Endometrial microvascular endothelial cells (primary cell): ENCODE data around the gene SIN3A. TPM values are rescaled to one million over a fixed set of nuclear protein-coding genes. Genes with fewer than 3 reads are reported as not detected.
"Not testable (repeated sequence)": the region's sequence is repeated elsewhere in the genome, so short reads cannot be mapped to it uniquely, and the experiment has no call there.

Experiments used
- in situ Hi-C: cut with HindIII; loops from 2 replicates; pipeline ENCODE4 v1.10.0; 2017; ENCODE audit warnings: low sequenced_read_pairs, low pct_unique_long_range_greater_than_20kb; ENCODE audit errors: inconsistent ontology term
- total RNA-seq: library from RNA; depleted of rRNA; stranded (reverse); fragments of >200 nt; gene quantifications from one replicate; pipeline ENCODE4 v1.2.3, GENCODE V29; 2015; ENCODE audit errors: inconsistent ontology term

SIN3A gene
- total RNA-seq, 1 donor from 2014 or later, result 21.0 TPM

DNA sequence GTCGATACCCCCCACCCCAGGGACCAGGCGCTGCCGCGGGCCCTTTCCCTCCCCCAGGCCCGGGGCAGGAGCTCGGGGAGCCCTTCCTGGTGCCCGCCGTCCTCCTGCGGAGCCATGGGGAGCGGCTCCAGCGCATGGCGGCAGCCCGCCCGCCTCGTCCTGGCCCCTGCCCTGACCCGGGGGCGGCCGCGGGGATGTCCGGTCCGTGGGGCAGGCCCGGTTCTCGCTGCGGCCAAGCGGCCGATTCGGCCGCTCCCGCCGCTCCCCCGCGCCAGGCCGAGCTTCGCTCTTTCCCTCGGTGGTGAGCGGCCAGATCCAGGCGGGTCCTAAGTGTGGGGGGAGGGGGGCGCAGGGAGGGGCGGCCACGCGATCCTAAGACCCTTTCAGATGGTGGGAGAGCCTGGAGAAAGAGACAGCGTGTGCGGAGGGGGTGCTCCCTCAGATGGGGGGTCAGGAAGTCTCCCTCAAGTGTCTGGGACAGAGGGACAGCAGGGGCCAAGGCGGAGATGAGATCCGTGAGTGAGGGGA, 103.4 kb downstream of the SIN3A start:
- in situ Hi-C loops, result no loop called here

DNA sequence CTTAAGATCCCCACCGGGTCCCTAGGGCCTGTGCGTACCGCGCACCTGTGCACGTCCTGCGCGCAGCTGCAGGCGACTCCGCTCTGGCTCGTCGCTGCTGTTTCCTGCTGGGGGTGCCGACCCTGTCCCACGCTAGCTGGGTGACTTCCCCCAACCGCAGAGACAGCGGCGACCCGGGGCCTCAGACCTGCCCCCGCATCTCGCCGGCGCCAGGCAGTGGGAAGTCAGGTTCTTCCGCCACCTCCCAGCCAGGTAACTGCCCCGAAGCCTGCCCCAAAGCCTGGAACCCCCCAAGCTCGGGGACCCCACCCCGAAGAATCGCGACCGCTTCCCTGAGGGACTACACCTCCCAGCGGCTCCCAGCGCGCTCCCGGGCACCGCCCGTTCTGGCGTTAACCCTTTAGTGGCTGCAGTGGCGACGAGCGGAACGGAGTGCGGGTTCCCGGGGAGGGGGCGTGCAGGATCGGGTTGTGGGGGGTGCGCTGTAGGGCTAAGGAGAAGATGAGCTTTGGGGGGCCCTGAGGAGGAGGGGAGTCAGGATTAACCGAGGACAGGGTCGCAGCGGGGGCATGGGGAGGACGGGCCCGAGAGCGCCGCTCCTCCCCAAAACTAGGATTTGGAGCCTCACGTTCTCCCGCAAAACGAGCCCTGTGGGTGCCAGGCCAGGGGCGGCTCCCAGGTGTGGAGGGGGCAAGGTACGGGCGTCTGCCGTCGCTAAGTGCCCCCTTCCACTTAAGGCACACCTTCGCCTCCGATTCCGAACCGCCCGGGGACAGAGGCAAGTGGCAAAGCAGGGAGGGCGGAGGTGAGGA, 104.1 kb downstream of the SIN3A start:
- in situ Hi-C loops, result no loop called here

DNA sequence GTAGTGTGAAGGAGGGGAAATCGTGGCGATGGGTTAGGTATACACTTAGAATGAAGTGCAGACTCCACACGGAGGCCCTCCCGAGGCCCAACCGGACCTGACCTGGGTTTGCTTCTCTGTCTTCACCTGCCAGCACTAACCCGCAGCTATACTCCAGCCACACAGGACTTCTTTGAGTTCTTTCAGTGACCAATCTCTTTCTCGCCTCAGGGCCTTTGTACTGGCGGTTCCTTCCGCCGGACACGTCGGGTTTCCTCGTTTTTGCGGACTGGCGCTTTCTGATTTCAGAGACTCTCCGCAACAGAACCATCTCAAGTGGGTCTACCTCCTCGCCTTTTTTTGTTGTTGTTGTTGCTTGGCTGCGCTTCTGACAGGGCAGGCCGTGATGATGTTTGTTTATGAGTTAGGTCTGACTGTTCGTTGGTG, 104.7 kb downstream of the SIN3A start, which contains the start of gene NEIL1:
Gene NEIL1 (plus strand): TSS at position 244 of the 426 bp plus-strand sequence. CDS start 1,867 bp downstream, outside the sequence.
- in situ Hi-C loops, result no loop called here

DNA sequence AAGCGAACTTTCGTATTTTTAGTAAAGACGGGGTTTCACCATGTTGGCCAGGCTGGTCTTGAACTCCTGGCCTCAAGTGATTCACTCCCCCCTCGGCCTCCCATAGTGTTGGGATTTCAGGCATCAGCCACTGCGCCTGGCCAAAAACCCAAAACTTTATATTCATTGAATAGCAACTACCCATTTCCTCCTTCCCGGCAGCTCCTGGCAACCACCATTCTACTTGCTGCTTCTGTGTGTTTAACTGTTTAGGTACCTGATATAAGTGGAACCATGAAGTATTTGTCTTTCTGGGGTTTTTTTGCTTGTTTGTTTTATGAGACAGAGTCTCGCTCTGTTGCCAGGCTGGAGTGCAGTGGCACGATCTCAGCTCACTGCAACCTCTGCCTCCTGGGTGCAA, 107.5 kb downstream of the SIN3A start:
- in situ Hi-C loops, result not testable (repeated sequence)

DNA sequence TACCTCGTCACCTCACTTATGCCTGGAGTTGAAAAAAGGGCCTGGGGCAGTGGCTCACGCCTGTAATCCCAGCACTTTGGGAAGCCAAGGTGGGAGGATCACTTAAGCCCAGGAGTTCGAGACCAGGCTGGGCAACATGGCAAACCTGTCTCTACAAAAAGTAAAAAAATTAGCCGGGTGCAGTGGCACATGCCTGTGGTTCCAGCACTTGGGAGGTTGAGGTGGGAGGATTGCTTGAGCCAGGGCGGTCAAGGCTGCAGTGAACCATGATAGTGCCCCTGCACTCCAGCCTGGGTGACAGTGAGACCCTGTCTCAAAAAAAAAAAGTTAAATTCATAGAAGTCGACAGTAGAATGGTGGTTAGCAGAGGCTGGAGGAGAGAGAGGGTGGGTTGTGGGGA, 109.3 kb downstream of the SIN3A start:
- in situ Hi-C loops, result no loop called here

DNA sequence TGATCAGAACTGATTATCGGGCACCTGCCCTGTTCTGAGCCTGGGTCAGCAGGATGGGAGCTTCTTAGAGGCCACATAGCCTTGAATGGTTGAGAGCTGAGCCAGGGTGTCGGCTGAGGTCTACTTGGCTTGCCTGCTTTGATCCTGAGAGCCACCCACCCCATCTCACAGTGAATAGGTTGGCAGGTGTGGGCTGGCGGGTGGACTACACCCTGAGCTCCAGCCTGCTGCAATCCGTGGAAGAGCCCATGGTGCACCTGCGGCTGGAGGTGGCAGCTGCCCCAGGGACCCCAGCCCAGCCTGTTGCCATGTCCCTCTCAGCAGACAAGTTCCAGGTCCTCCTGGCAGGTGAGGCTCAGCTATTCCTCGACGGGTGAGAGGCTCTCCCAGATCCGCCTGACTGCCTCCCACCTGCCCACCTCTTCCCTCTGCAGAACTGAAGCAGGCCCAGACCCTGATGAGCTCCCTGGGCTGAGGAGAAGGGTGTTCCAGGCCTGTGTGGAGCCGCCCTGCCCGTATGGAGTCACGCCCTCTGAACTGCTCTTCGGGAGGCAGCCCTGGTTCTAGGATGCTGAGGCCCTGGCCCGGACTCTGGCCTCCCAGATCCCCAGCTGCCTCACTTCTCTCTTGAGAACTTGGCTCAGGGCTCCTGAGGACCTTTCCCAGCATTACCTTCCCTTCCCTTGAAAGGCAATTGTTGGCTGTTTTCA, 111.8 kb downstream of the SIN3A start:
- in situ Hi-C loops, result no loop called here

DNA sequence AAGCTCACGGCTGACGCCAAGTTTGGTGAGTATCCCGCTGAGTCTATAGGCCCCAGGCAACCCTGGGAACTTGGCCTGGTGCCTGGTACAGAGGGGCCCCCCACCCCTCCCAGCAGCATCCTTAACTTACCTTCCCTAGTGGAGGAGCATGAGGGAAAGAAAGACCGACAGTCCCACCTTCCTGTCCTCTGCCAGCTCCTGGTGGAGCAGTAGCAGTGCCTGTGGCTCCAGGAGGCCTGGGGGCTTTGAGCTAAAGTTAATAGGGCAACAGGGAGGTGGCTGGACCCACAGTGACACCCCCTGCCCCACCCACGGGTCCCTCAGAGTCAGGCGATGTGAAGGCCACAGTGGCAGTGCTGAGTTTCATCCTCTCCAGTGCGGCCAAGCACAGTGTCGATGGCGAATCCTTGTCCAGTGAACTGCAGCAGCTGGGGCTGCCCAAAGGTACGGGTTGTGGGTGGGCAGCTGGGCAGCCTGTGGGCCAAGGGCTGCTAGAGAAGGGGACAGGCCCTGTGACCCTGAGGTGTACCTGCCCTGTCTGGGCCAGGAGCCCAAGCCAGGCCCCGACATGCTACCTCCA, 112.7 kb downstream of the SIN3A start:
- in situ Hi-C loops, result no loop called here

DNA sequence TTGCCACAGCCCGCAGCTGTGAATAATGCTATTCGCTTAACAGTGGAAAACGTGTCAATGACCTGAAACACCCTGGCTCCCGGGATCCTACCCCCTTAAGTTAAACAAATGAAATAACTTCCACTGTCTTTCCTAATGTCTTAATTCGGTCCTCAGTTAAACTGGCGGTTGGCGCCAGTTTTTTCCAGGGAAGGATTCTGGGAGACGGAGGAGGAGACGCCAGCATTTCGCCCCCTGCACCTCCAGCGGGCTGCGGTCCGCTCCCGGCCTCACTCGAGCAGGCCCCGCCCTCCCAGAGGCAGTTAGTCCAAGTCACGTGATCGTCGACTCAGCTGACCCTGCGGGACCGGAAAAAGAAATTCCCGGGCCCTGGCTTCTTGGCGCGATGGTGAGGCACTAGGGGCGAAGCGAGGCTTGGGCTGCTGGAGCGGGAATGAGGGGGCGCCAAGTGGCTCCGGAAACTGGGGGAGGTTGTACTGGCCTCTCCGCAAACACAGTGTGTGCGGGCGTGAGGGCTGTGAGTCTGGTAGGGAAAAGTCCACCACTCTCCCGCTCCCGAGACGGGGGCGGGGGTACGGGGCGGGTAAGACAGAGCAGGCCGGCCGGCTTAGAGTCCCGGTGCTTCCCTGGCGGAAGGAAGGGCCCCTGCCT, 115.7 kb downstream of the SIN3A start, which contains the start of gene COMMD4:
Gene COMMD4 (plus strand): TSS at position 359 of the 651 bp plus-strand sequence. CDS start 27 bp downstream, at position 386.
- in situ Hi-C loops, result no loop called here

DNA sequence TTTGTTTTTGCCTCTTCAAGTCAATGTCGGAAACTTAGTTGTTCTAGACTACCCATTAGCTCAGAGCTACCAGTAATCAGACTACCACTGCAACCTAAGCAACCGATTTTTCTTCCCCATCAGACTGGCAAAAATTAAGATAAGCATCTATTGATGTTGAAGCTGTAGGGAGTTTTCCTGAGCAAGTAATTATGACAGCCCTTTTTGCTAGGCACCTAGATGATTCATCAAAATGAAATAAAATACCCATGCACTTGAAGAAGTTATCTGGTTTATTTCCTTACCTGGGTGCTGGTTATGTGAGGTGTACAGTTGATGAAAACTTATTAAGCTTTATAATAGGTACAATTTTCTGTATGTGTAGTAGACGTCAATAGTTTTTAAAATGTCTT, 116.2 kb downstream of the SIN3A start:
- in situ Hi-C loops, result no loop called here

DNA sequence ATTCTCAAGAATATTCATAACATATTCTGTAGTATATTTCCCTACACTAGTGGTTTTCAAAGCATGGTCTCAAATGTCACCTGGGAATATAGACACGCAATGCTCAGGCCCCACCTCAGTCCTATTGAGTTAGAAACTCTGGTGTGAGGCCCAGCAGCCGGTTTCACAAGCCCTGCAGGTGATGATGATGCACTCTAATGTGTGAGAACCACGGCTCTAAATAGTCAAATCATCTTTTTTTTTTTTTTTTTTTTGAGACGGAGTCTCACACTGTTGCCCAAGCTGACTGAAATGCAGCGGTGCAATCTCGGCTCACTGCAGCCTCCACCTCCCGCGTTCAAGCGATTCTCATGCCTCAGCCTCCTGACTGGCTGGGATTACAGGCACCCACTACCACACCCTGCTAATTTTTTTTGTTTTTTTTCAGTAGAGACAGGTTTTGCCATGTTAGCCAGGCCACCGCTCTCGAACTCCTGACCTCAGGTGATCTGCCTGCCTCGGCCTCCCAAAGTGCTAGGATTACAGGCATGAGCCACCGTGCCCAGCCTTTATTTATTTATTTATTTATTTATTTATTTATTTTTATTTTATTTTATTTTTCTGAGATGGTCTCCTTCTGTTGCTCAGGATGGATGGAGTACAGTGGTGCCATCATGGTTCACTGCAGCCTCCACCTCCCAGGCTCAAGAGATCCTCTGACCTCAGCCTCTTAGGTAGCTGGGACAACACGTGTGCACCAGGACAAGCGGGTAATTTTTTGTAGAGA, 117.7 kb downstream of the SIN3A start:
- in situ Hi-C loops, result not testable (repeated sequence)

DNA sequence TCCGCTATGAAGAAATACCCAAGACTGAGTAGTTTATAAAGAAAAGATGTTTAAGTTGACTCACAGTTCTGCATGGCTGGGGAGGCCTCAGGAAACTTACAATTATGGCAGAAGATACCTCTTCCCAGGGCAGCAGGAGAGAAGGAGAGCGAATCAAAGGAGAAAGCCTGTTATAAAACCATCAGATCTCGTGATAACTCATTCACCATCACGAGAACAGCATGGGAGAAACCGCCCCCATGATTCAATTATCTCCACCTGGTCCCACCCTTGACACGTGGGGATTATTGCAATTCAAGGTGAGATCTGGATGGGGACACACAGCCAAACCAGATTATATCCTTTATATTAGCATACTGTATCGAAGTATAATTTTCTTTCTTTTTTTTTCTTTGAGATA, 119.4 kb downstream of the SIN3A start:
- in situ Hi-C loops, result not testable (repeated sequence)

DNA sequence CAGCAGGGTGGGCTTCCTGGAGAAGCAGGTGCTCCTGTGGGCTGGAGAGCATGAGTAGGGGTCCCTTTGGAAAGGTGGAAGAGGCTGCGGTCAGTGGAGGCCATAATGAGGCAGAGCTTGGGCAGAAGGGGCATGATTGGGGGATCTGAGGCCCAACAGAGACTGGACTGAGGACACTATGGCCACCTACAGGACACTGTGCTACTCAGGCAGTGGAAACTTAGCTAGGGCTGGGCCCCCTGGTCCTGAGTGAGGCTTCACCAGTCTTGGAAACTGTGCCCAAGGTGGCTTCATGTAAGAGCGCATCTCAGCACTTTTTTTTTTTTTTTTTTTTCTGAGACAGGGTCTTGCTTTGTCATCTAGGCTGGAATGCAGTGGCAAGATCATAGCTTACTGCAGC, 121.9 kb downstream of the SIN3A start:
- in situ Hi-C loops, result no loop called here

DNA sequence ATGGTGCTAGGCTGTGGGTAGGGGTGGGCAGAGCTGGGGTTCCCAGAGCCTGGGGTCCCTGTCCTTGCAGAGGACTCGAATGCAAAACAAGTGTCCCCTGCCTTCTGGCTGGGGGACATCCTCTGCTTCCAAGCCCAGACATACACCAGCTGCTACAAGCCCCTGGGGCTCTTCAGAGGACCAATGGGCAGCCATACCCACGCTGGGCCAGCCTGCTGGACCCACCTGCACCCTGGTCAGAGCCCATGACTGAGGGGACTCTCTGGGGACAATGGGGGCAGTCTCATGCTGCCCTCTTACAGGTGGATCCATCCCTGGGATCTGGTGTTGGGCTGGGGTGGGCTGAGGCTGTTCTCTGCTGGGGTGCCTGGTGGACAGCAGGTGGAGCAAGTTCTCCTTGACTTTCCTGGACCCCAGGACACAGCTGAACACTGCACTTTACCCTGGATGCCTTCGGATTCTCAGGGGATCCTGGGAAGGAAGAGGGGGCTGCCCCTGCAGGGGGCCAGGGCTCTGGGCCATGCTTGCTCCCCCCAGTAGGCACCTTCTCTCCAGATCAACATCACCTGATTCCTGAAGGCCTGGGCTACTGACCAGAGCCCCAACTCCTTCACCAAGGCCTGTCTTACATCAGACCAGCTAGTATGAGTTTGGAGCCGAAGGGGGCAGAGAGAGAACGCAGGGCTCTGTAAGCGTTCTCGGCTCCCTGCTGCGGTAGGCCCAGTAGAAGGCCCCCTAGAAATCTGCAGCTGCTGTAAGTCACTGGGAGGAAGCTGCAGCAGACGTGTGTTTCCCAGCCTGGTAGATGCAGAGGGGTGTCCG, 122.8 kb downstream of the SIN3A start:
- in situ Hi-C loops, result no loop called here

DNA sequence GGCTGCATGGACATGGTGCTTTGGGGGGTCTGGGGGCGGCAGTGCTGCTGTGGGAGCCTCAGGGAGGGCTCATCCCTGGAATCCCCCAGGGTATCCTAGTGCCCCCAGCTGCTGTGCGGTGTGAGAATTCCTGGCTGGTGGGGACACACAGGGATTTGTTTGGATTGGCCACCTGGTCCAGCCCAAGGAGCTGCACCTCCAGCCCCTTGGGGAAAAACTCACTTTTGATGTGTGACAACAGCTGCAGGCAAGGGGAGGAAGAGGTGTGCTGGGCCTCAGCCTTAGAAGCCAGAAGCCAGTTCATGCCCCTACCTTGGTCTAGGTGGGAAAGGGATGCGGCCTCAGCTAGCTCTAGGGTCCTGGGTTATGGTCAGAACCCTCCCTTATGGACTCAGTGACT, 124.0 kb downstream of the SIN3A start:
- in situ Hi-C loops, result no loop called here

DNA sequence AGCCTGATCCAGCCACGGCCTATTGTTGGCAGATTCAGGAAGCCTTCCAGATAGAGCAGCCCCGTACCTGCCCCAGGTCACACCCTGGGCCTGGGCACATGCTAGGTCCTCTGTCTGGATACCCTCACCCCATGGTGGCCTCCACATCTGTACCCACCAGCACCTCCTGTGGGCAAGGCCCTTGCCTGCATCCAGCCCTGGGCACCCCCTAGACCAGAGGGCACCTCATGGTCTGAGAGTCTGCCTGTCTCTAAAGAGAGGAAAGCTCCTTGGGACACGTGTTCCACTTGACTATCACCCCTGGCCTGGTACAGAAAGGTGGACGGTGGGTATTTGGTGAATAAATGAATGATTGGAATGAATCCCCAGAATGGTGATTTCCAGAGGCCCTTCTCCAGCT, 124.5 kb downstream of the SIN3A start:
- in situ Hi-C loops, result no loop called here

DNA sequence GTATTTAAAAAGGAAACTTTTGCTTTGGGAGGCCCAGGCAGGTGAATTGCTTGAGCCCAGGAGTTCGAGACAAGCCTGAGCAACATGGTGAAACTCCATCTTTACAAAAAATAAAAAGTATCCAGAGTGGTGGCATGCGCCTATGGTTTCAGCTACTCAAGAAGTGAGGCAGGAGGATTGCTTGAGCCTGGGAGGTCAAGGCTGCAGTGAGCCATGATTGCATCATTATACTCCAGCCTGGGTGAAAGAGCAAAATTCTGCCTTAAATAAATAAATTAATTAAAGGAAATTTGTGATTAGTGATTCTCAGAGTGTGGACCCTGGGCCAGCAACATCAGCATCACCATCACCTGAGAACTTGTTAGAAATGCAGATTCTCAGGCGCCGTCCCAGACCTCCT, 125.6 kb downstream of the SIN3A start:
- in situ Hi-C loops, result no loop called here

DNA sequence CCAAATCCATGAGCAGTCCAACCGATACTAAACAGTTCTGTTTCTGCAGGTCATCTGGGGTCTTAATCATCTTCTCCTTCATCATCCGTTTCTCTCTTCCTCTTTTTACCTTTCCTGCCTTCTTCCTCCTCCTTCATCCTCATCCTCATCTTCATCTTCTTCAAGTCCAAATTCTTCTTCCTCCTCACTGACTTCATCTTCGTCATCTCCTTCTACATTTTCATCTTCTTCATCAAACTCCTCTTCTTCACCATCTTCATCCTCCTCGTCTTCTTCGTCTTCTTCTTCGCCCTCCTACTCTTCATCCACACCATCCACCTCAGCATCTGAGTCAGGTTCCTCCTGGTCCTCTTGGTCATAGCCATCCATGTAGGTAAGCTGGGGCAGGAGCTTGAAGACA, 129.8 kb downstream of the SIN3A start:
- in situ Hi-C loops, result no loop called here
